Keratinocyte (primary cell): ENCODE measurements around the gene SBNO1. TPM values are rescaled to one million over a fixed set of nuclear protein-coding genes. Genes with fewer than 3 reads are reported as not detected.
"Not testable (repeated sequence)": the region's sequence is repeated elsewhere in the genome, so short reads cannot be mapped to it uniquely, and the experiment has no call there.

Experiments used
- DNase-seq: peaks from one replicate; pipeline ENCODE4 v3.0.0-alpha.2; 2011; ENCODE audit warnings: low read depth, missing footprints, low spot score
- FAIRE-seq: peaks from 2 replicates; lab custom pipeline; 2011; peaks lifted over from hg19 to GRCh38; lab: Jason Lieb, UNC
- H2AFZ ChIP-seq: 2 replicates; pipeline ENCODE4 v1.6.0; 2012; ENCODE audit warnings: low read length, control low read depth, inconsistent platforms; ENCODE audit not compliant: control insufficient read depth
- H3K27ac ChIP-seq: 2 replicates; pipeline ENCODE4 v1.5.1; 2011; ENCODE audit warnings: low read length; ENCODE audit not compliant: control insufficient read depth, insufficient read depth
- H3K27me3 ChIP-seq: 3 replicates; pipeline ENCODE4 v1.6.0; 2011; ENCODE audit warnings: low read length; ENCODE audit not compliant: control insufficient read depth, insufficient read depth; ENCODE audit errors: extremely low read depth
- H3K36me3 ChIP-seq, 2 experiments: 2 replicates in 1 of 2; 3 replicates in 1 of 2; pipeline ENCODE4 v1.5.1; 2011; ENCODE audit warnings: low read length in 2 of 2, mild to moderate bottlenecking in 1 of 2; ENCODE audit not compliant: control insufficient read depth in 2 of 2, insufficient read depth in 2 of 2; ENCODE audit errors: extremely low read depth in 1 of 2
- H3K4me1 ChIP-seq: 3 replicates; pipeline ENCODE4 v1.5.1; 2011; ENCODE audit warnings: low read length; ENCODE audit not compliant: control insufficient read depth, insufficient read depth; ENCODE audit errors: extremely low read depth
- H3K4me2 ChIP-seq: 3 replicates; pipeline ENCODE4 v1.6.0; 2011; ENCODE audit warnings: low read depth, low read length; ENCODE audit not compliant: control insufficient read depth, insufficient read depth; ENCODE audit errors: extremely low read depth
- H3K4me3 ChIP-seq, 3 experiments: fragments of 200-600 bp in 1 of 3; sonication (generic) in 1 of 3; 2 replicates in 2 of 3; 3 replicates in 1 of 3; pipeline ENCODE4 v1.5.1; 2011 to 2016; ENCODE audit warnings: low read length in 3 of 3, mild to moderate bottlenecking in 3 of 3, control low read depth in 2 of 3, inconsistent platforms in 1 of 3, low read depth in 1 of 3, mixed read lengths in 1 of 3, mixed run types in 1 of 3, moderate library complexity in 1 of 3; ENCODE audit not compliant: control insufficient read depth in 2 of 3, insufficient read depth in 2 of 3; ENCODE audit errors: extremely low read depth in 1 of 3
- H3K79me2 ChIP-seq: 2 replicates; pipeline ENCODE4 v1.6.0; 2012; ENCODE audit warnings: low read length; ENCODE audit not compliant: control insufficient read depth, insufficient read depth
- H3K9ac ChIP-seq: 3 replicates; pipeline ENCODE4 v1.6.0; 2011; ENCODE audit warnings: low read length; ENCODE audit not compliant: control insufficient read depth, insufficient read depth; ENCODE audit errors: extremely low read depth
- H3K9me1 ChIP-seq: 3 replicates; pipeline ENCODE4 v1.6.0; 2011; ENCODE audit warnings: low read length; ENCODE audit not compliant: control insufficient read depth, insufficient read depth; ENCODE audit errors: extremely low read depth
- H3K9me3 ChIP-seq: 2 replicates; pipeline ENCODE4 v1.5.1; 2012; ENCODE audit warnings: low read depth, low read length; ENCODE audit not compliant: control insufficient read depth
- H4K20me1 ChIP-seq: 3 replicates; pipeline ENCODE4 v1.6.0; 2011; ENCODE audit warnings: low read length; ENCODE audit not compliant: control insufficient read depth, insufficient read depth; ENCODE audit errors: extremely low read depth
- dilution Hi-C: fragments of 300-500 bp; cut with MboI; formaldehyde crosslinking; loops from one replicate; pipeline ENCODE4 v1.7.0; 2020; ENCODE audit warnings: low sequenced_read_pairs; ENCODE audit not compliant: extremely low pct_ligation_motif_present
- polyA plus RNA-seq, 5 experiments: library from polyadenylated mRNA; depleted of rRNA in 3 of 5; stranded (reverse) in 3 of 5; stranded (forward) in 1 of 5; unstranded in 1 of 5; fragments of >200 nt; gene quantifications; 1 replicate in 1 of 5; 2 replicates in 3 of 5; 3 replicates in 1 of 5; pipeline versions ENCODE4 v1.2.1 to v1.2.3, GENCODE V29; 2011 to 2012; ENCODE audit warnings: missing spikeins in 2 of 5, low read depth in 1 of 5, low replicate concordance in 1 of 5

SBNO1 gene
- polyA plus RNA-seq, 1 donor (not counting 4 experiments of a cell fraction or from before 2014, with no cell fraction given), result 18.4 TPM

GRCh38 chr12:123408619-123409018 lies 44.0 kb upstream of the SBNO1 start:
- H3K4me2 ChIP-seq, H3K79me2 ChIP-seq, DNase-seq, FAIRE-seq, H3K9me1 ChIP-seq, H3K9ac ChIP-seq, H3K27ac ChIP-seq, H3K27me3 ChIP-seq, H4K20me1 ChIP-seq, H3K4me3 ChIP-seq, H2AFZ ChIP-seq, H3K9me3 ChIP-seq, H3K4me1 ChIP-seq, dilution Hi-C loops: not testable (repeated sequence)
- peaks cover 12 to 14% of the 10 kb centered on the region in 2 experiments for H3K36me3 ChIP-seq

GRCh38 chr12:123407934-123408333 lies 43.3 kb upstream of the SBNO1 start:
- peaks cover 16 to 18% of the 10 kb centered on the region in 2 experiments for H3K36me3 ChIP-seq
- H3K4me1 ChIP-seq, dilution Hi-C loops, H3K9me1 ChIP-seq, H2AFZ ChIP-seq, DNase-seq, H3K9ac ChIP-seq, H3K9me3 ChIP-seq, H3K4me3 ChIP-seq, H3K79me2 ChIP-seq, FAIRE-seq, H3K27me3 ChIP-seq, H3K4me2 ChIP-seq, H4K20me1 ChIP-seq, H3K27ac ChIP-seq: not testable (repeated sequence)

DNA sequence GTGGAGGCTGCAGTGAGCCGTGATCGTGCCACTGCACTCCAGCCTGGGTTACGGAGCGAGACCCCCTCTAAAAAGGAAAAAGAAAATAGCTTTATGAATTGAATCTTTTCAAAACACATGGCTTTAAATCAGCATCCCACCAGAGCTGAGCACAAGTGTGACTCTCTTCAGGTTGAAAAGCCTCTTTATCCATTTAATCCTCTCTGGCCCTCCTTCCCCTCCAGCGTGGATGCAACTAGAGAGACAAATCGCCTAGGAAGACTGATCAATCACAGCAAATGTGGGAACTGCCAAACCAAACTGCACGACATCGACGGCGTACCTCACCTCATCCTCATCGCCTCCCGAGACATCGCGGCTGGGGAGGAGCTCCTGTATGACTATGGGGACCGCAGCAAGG lies 42.6 kb upstream of the SBNO1 start:
- H3K27me3 ChIP-seq, H3K9me1 ChIP-seq, DNase-seq, H3K9me3 ChIP-seq, H3K79me2 ChIP-seq, H2AFZ ChIP-seq, H3K4me2 ChIP-seq, H3K9ac ChIP-seq, H3K4me3 ChIP-seq, H3K4me1 ChIP-seq, H4K20me1 ChIP-seq, H3K27ac ChIP-seq, FAIRE-seq, dilution Hi-C loops: not testable (repeated sequence)
- H3K36me3 ChIP-seq, result peaks cover 19 to 25% of the 10 kb centered on the region in 2 experiments
